ENCODE results near the gene MRPS7. TPM values are rescaled to one million over a fixed set of nuclear protein-coding genes. Genes with fewer than 3 reads are reported as not detected.
A peak's percentile ranks its signal among the peaks of the same experiment; 100 is the strongest.

Gene MRPS7
- total RNA-seq, 1 experiment from 2014 or later, result 93.7 TPM

- H4K5ac ChIP-seq (ENCODE audit: insufficient read length, low read depth, low read length), result no peak within 1 kb of the TSS
- peak within 1 kb of the TSS; percentile 70 for H2AFZ ChIP-seq (ENCODE audit: low read length)
- no peak within 1 kb of the TSS for H3K4ac ChIP-seq (ENCODE audit: low read depth, low read length)
- peak within 1 kb of the TSS; percentile 65 for H3K9ac ChIP-seq (ENCODE audit: extremely low read depth, insufficient read length, low read length)
- H4K20me1 ChIP-seq (ENCODE audit: control insufficient read depth, insufficient read depth, insufficient read length), result no peaks in the 10 kb centered on the region
- H3K4me1 ChIP-seq (ENCODE audit: insufficient read depth, low read length), result no peaks in the 10 kb centered on the region
- no peak within 1 kb of the TSS for H3K56ac ChIP-seq (ENCODE audit: insufficient read length, low read depth, low read length)
- no peak within 1 kb of the TSS for H2BK12ac ChIP-seq (ENCODE audit: insufficient read length, low read depth, low read length)
- no peaks in the 10 kb centered on the region for H3K9me3 ChIP-seq (ENCODE audit: control insufficient read depth, low read depth, low read length)
- no peaks in the 10 kb centered on the region for H3K27me3 ChIP-seq (ENCODE audit: insufficient read depth, low read length)
- H4K91ac ChIP-seq (ENCODE audit: insufficient read length, low read depth, low read length), result no peak within 1 kb of the TSS
- no peak within 1 kb of the TSS for H3K23ac ChIP-seq (ENCODE audit: insufficient read length, low read depth, low read length)
- H3K4me3 Mint-ChIP-seq, result peak within 1 kb of the TSS; percentile 89 to 93
- peak; percentile 100 for DNase-seq
- H2AK5ac ChIP-seq (ENCODE audit: insufficient read length, low read length), result no peak within 1 kb of the TSS
- H3K9me3 Mint-ChIP-seq, result no peaks in the 10 kb centered on the region; a peak in 1 of 5 replicates
- no peak within 1 kb of the TSS for H3K18ac ChIP-seq (ENCODE audit: insufficient read length, low read depth, low read length)
- no peak within 1 kb of the TSS for H2BK15ac ChIP-seq (ENCODE audit: low read depth, low read length)
- H4K8ac ChIP-seq (replicated peaks; ENCODE audit: insufficient read length, low read depth, low read length), result no peak within 1 kb of the TSS
- H3T11ph ChIP-seq (ENCODE audit: low read length), result no peak within 1 kb of the TSS
- no peaks in the 10 kb centered on the region for H3K79me1 ChIP-seq (ENCODE audit: insufficient read depth, low read depth, low read length, poor library complexity, severe bottlenecking)
- WGBS (ENCODE audit: extremely low coverage, insufficient read length, low lambda C conversion rate), result no CpG with 5 or more reads among the region's 65 CpGs
- no peaks in the 10 kb centered on the region for H3K79me2 ChIP-seq (ENCODE audit: insufficient read depth, low read length)
- peaks cover 8 to 10% of the 10 kb centered on the region in 2 experiments for H3K4me1 Mint-ChIP-seq
- no peak within 1 kb of the TSS for H2BK5ac ChIP-seq (ENCODE audit: insufficient read length, low read length)
- no peak within 1 kb of the TSS for H3K27ac ChIP-seq (ENCODE audit: insufficient read length, low read depth, low read length)
- no peak within 1 kb of the TSS; the same call in 1 of the 2 replicates for H3K14ac ChIP-seq (ENCODE audit: insufficient read depth, low read length)
- TF ChIP-seq CTCF (conservative IDR thresholded peaks at IDR 0.05), result peak; percentile 59; the same call in 2 of the 3 replicates
- H3K36me3 Mint-ChIP-seq (ENCODE audit: insufficient read depth in 1 of 3, low read depth in 3 of 3), result peaks cover 3 to 21% (median 8%) of the 10 kb centered on the region in 3 experiments; a peak in 5 of 7 replicates
- peak within 1 kb of the TSS in 2 of 3 experiments; percentile 91 to 95; a peak in 5 of 7 replicates for H3K27ac Mint-ChIP-seq
- no peak within 1 kb of the TSS for H2BK20ac ChIP-seq (ENCODE audit: low read depth, low read length, poor library complexity, severe bottlenecking)
- peak within 1 kb of the TSS; percentile 85 for H3K4me2 ChIP-seq (ENCODE audit: insufficient read depth, insufficient read length, low read length)
- H2BK120ac ChIP-seq (ENCODE audit: low read depth, low read length, poor library complexity, severe bottlenecking), result no peak within 1 kb of the TSS
- peaks cover 7% of the 10 kb centered on the region for H3K23me2 ChIP-seq (ENCODE audit: insufficient read length, low read depth, low read length, poor library complexity, severe bottlenecking)
- no peaks in the 10 kb centered on the region; the same call in 1 of the 2 replicates for H3K27me3 Mint-ChIP-seq (ENCODE audit: low read depth)
Measured at GRCh38 chr17:75289115-75289831, 27.6 kb downstream of the MRPS7 start, which contains the start of gene SLC25A19. TSS of gene SLC25A19 (minus strand) at chr17:75289433. CDS start at chr17:75286764, 2,669 bp downstream.
